GM19455 (cell line): Measurements from ENCODE around the gene IFT81.
A peak's percentile ranks its signal among the peaks of the same experiment; 100 is the strongest.

Experiments
- ATAC-seq: cut with Tn5 transposase; IDR thresholded peaks from one replicate; pipeline ENCODE4 v1.9.1; 2021; ENCODE audit not compliant: unreplicated experiment

IFT81 gene

DNA sequence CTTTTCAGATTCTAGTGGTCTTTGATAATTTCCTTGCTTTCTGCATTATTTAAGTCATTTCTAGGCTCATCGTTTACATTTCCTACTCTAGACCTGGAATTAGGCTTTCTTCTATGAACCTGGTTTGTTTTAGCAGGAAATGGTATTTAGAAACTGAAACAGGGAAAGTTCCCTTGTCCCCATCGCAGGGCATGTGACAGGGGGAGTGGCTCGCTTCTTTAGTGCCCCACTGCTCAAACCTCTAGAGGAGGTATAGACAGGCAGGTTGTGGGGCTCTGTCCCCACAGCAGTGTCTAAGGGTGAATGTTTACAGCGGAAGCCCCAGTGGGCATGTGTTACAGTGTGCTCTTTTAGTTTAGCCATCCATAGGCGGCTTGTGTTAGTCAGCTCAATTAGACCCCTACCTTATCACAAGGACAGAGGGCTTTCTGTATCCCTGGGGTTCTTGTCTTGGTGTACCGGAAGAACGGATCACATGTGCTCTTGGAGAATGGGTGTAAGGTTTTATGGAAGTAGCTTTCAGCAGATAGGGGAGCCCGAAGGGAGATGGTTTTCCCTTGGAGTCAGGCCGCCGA lies 25.0 kb downstream of the IFT81 start:
- no peak for ATAC-seq

DNA sequence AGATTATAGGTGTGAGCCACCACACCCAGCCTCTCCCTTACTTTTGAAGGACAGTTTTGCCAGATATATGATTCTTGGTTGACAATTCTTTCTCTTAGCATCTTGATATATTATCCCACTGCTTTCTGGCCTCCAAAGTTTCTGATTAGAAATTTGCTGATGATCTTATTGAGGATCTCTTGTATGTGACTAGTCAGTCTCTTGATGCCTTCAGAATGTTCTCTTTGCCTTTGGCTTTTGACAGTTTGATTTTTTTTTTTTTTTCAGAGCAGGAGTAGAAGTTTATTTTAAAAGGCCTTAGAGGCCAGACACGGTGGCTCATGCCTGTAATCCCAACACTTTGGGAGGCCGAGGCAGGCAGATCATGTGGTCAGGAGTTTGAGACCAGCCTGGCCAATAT lies 32.6 kb downstream of the IFT81 start:
- no peak for ATAC-seq

DNA sequence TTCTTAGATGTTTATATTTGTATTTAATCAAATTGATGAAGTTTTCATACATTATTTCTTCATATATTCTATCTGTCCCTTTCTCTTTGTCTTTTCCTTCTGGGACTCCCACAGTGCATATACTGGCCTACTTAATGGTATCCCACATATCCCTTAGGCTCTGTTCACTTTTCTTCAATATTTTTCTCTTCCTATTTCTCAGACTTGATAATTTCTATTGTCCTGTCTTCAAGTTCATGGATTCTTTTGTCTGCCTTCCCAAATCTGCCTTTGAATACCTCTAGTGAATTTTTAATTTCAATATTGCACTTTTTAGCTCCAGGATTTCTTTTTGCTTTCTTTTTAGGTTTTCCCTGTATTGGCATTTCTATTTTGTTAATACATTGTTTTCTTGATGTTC lies 33.4 kb downstream of the IFT81 start:
- no peak for ATAC-seq

DNA sequence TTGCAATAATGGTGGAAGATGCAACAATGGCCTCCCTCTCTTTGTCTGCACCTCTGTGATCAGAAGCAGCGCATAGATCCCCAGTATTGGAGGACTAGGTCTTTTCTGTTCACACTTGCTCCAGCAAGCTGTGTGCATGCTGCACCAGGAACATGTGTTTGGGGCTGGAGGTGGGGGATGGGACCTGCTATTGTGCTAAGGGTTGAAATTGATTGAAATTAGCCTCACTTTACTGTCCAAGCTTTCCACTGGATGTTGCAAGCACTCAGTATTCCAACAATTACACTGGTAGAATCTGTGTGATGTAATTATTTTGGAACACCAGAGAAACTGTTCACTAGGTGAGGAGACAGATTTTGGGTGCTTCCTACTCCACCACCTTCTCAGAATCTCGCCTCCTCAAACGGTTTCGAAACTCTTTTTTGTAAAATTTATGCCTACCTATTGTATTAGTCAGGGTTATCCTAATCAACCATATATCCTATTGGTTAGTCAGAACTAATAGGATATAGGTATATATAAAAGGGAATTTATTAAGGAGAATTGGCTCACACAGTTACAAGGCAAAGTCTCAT lies 35.6 kb downstream of the IFT81 start:
- ATAC-seq, result no peak

DNA sequence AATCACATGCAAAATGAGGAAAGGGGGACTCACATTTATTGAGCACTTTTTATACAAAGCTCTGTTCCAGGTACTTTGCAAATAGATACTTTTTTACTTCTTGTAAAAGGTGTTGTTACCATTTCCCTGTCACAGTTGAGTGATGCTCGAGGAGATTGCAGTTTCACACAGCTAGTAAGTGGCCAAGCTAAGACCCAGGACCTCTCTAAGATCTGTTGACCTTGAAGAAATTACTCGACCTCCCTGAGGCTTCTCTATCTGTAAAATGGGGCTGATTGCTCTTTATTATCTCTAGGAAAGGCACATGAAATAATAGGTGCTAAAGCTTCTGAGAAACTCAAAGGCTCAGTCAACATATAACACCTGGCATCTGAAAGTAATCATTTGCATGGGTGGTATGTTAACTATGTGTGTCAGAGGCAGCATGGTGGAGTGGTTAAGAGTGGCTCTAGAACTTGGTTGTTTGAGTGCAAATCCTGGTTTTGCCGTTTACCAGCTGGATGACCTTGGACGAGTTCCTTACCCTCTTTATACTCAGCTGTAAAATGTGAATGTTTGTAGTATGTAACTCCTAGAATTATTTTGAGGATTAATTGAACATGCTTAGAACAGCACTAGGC lies 41.5 kb downstream of the IFT81 start:
- peak; percentile 72 for ATAC-seq

DNA sequence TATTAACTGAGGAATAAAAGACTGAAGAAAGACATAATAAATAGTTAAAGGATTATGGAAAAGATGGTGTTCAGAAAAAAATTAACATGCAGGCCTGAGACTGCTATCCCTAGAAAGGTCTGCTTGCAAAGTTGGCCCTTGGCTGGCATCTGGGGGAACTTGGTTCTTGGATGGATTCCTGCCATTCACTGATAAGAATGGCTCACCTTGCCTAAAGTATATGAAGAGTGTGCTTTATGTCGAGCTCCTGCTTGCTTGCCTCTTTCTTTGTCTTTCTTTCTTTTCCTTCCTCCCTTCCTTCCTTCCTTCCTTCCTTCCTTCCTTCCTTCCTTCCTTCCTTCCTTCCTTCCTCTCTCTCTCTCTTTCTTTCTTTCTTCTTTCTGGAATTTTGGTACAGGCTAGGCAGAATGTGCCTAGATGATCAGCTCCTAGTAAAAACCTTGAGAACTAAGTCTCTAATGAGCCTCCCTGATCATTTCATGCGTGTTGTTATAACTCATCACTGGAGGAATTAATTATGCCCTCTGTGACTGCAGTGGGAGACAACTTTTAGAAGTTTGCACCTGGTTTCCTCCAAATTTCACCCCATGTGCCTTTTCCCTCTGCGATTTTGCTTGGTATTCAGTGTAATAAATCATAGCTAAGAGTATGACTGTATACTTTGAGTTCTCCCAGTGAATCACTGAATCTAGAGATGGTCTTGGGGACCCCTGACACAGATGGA lies 44.7 kb downstream of the IFT81 start:
- ATAC-seq, result no peak

DNA sequence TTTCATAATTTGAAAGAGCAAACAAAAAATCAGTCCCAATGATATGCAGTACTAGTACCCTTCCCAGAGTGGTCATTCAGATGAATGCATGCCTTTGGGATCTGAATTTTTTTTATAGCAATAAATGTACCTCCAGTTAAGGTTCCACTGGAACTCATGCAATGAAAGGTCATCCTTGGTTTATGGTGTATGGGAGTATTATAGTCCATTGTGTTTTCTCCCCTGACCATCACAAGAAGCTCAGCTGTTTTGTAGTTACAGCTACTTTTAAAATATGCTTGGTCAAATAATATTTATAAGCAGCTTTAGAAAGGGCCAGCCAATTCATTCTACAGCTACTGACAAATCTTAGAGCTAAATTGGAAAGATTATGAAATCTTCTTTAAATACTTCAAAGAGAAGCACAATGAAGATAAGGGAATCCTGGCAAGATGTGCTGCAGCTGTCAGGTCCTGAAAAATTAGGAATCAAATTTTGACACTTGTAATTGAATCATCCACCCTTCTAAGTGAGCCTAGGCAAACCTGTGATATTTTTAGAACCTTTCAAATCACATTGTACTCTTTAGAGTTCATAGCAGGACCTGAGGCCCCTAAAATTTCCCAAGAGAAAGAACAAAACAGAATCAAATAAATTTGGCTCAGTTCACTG lies 46.5 kb downstream of the IFT81 start:
- no peak for ATAC-seq

DNA sequence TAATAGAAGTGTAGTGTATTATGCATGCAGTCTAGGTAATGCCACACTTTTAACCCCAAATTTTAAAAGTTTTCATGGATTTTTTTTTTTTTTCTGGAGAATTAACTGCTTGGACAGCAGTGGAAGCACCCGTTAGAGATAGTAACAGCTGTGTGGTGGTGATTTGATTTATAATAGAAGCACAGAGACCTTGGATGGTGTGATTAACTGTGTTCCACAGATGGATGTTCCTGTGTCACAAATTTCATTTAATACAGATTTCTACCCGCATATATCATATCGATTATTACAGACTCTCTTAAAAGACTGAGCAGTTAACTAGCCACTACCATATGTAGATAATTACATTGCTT lies 47.0 kb downstream of the IFT81 start:
- no peak for ATAC-seq

DNA sequence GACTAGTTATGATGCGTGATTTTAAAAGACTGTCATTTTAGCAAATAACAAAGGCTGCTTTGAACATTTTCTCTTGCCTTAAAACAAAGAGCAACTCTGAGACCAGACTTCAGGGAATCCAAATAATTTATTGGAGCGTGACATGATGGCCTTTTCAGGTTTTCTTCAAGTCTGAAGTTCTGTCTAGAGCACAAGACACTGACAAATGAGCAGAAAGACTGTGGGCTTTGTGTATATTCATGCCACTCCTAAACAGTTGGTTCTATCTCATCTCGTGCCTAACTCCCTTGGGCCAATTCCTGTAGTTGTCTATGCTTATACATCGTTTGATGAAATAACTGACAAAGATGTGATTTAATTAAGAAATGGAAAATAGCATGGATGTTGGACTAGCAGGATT lies 47.5 kb downstream of the IFT81 start:
- ATAC-seq, result no peak

DNA sequence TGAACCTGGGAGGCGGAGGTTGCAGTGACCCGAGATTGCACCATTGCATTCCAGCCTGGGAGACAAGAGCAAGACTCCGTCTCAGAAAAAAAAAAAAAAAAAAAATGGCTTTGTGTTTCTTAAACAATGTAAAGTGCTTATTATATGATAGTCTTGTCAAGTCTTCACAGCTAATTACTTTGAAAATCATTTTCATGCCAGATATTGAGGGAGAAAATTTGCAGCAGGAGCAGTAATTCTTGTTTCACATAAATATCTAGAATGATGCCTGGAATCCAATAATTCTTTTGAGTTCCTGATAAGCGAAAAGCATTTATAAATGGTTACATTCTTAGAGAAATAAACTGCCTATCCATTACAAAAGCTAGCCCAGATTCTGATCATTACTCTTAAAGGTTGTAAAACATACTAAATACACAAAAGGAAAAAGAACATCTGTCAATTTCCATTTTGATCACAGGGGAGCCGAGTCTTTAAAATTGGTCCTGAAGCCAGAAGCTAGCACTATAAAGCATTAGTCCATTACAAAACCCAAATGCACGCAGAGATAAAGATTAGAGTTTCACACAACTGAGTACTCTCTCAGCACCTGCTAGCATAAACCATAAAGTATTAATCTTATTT lies 50.3 kb downstream of the IFT81 start:
- ATAC-seq, result no peak

DNA sequence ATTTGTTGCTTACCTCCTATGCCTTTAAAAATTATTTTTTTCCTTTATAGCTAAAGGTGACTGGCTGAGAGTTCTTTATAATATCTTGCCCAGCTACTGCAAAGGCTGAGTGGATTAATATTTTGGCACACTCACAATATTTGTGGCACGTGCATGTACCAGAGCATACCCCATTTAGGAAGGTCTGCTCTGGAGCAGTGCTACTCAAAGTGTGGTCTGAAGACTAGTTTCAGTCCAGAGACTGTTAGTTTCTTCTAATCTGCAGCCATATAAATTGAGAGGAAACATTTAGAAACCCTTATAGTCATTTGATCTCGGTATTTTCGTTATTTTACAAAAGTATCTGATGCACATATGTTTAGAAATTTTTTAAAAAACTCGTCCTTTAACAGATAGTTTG lies 51.0 kb downstream of the IFT81 start:
- no peak for ATAC-seq

DNA sequence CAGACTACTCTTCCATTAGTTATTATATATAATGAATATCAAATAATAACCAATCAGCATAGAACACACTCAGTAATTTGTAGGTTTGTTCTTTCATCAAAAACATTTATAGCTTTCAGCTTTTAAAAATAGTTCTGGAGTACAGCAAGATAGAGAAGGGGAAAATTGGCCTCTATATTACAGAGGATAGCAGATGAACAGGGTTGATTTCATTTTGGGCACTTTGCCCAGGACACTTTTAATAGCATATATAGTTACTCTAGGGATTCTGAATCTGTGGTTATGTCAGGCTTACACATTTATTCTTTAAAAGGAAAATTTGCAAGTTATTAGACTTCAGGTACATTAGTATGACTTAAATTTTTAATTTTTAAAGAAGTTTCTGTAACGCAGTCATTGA lies 52.6 kb downstream of the IFT81 start:
- no peak for ATAC-seq

DNA sequence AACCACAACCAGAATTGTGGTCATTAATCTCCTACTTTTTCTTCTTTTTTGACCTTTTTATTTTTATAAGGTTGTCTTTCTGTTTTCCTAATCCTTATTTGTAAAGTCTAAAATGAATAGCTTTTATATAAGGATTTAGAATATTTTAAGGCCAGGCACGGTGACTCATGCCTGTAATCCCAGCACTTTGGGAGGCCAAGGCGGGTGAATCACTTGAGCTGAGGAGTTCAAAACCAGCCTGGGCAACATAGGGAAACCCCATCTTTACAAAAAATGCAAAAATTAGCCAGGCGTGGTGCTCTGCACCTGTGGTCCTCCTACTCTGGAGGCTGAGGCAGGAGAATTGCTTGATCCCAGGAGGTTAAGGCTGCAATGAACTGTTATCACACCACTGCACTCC lies 55.1 kb downstream of the IFT81 start:
- no peak for ATAC-seq

DNA sequence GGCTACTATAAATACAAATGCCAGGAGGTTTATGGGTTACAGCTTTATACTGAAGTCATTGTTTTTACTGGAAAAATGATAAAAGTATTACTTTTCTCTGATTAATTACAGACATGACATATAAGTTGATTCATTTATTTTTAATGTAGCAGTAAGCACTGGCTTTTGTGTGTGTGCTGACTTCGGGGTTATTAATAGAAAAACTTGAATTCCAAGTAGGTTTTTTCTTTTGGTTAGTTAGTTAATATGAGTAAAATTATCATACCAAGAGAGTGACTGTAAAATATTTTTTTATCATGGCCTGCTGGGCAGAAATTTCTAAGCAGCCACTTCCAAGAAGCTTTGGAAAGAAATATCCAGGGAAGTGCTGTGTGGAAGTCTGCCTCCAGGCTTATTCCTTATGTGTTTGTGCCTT lies 56.4 kb downstream of the IFT81 start:
- no peak for ATAC-seq

DNA sequence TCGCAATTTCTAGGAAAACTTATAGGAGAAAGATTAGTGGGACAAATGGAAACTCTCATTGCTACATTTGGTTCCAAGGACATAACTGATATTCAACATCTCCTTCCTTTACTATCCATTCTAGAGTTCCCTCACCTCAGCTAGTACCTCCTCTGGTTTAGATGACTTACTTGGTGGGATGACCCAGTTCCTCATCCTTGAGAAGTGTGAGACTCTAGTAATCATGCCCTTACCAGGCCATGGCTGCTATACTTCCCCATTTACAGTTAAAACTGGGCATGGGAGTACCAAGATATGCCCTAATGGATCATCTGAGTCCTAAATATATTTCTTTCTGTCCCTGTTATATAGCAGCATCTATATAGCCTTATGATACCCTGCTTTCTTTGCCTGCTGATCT lies 58.1 kb downstream of the IFT81 start:
- ATAC-seq, result no peak

DNA sequence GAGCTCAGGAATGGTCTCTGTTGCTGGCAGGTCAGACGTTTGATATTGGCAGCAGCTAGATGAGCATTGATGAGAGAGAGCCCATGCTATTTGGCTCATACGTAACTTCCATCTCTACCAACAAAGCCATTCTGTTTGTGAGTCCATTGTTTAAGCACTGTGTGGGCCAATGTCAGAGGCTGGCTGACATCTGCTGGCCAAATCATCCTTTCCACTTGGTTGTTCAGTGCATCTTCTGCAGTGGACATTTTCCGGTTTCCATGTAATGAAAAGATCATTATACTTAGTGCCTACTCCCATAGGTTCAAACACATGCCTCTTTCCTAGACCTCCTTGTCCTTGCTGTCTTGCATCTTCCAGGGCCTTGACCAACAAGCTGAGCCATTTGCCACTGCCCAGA lies 59.2 kb downstream of the IFT81 start:
- no peak for ATAC-seq

DNA sequence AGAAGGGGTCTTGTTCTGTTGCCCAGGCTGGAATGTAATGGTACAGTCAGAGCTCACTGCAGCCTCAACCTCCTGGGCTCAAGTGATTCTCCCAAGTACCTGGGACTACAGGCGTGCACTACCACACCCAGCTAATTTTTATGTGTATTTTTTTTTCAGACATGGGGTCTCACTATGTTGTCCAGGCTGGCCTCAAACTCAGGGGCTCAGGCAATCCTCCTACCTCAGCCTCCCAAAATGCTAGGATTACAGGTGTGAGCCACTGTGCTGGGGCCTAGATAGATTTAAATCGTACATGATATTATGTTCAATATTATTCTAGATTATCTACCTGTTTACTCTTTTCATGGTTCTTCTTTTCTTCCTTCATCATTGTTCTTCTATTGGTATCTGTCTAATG lies 61.5 kb downstream of the IFT81 start:
- ATAC-seq, result no peak

DNA sequence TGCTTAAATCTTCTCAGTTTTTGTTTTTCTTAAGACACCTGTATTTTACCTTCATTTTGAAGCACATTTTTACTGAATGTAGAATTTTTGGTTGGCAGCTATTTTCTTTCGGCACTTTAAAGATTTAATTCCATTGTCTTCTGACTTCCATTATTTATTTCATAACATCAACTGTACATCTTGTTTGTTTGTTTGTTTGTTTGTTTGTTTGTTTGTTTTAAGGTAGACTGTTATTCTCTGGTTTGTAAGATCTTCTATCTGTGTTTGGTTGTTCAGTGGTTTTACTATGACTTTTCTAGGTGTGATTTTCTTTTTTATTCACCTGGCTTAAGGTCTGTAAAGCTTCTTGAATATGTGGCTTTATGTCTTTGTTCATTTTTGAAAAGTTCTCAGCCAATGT lies 61.9 kb downstream of the IFT81 start:
- ATAC-seq, result no peak

DNA sequence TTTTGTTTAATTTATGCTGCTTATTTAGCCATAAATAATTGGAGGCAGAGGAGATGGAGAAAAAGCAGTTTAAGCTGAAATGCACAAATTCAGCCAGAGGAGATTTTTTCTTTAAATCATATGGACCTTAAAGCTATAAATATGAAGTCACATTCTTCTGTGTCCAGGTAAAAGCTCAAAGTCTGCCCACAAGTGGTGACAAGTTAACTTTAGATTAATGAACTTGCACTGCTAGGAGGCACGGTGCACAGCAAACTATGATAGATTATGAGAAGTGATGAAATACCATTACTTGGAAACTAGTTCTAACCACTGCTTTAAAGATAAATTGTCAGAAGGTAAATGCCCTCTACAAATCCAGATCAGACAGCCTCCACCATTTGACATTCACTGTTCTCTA lies 69.0 kb downstream of the IFT81 start:
- ATAC-seq, result no peak

DNA sequence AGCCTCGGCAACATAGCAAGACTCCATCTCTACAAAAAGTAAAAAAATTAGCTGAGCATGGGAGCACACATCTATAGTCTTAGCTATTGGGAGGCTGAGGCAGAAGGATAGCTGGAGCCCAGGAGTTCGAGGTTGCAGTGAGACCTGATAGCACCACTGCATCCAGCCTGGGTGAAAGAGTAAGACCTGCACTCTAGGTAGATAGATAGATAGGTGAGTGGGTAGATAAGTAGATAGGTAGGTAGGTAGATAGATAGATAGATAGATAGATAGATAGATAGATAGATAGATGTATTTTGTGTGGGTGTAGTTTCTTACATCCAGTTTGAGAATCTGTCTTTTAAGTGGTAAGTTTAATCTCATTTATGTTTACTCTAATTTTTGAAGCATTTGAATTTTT lies 72.8 kb downstream of the IFT81 start:
- ATAC-seq, result no peak

DNA sequence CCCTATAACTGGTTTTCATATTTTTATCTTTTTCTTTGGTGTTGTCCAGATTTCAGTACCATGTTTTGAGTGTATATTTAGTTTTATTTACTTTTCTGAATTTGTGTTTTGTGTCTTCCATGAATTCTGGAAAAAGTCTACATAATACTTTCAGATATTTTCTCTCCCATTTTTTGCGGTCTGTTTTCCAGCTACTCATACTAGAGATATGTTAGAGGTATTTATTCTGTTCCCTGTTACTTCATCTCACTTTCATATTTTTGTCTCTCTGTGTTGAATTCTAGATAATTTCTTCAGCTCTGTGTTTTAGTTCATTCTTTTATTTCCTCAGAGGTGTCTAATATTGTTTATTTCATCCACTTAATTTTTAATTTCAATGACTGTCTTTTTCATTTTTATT lies 74.2 kb downstream of the IFT81 start:
- no peak for ATAC-seq
